Measurements from ENCODE around the gene GRM7. TPM values are rescaled to one million over a fixed set of nuclear protein-coding genes. Genes with fewer than 3 reads are reported as not detected.

Gene GRM7
- total and polyA plus RNA-seq, 9 of the 15 experiments (the other 6 are each of a cell fraction or from before 2014, with no cell fraction given): not detected

DNA sequence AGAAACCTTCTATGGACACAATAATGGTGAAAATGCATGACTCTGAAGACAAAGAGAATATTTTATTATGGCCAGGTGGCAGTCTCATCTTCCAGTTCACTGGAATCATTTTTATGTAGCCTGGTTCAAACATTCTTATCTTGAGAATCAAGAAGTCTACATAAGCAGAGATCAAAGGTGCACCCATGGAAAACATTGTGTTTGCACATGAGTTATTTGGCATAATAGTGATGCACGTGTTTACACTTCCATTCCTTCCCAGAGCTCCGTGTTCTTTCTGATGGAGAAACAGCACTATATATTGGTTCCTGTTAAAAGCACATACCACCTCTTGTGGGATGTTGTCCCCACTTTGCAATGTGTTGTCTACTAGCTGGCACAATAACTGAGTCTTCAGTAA is 572.2 kb downstream of the GRM7 start:
- no peak overlapping the region for H3K4me2 ChIP-seq (ENCODE audit: insufficient read depth, low read length)
- POLR2A ChIA-PET: no interaction called here
- no peaks in the 10 kb centered on the region for H3K4me1 ChIP-seq (replicated peaks in 1 of 2; ENCODE audit: control insufficient read depth in 2 of 2, insufficient read depth in 2 of 2, low read length in 2 of 2)
- no peaks in the 10 kb centered on the region for H3K79me2 ChIP-seq (ENCODE audit: control insufficient read depth, insufficient read depth, low read length)
- no peak overlapping the region for H3K4me3 ChIP-seq
- DNase-seq (ENCODE audit: extremely low read depth in 1 of 4, low spot score in 3 of 4) (no peak), FAIRE-seq (no peak), ATAC-seq (no peak)
- H2AFZ ChIP-seq (ENCODE audit: low read depth, low read length): no peak overlapping the region
- H3K9me3 ChIP-seq (replicated peaks; ENCODE audit: control insufficient read depth, insufficient read depth, low read depth, low read length): peaks cover 2% of the 10 kb centered on the region; the same call in 1 of the 2 replicates
- no peaks in the 10 kb centered on the region for H4K20me1 ChIP-seq (replicated peaks; ENCODE audit: control insufficient read depth, insufficient read depth, low read length)
- H3K9ac ChIP-seq (ENCODE audit: insufficient read depth in 1 of 2, low read depth in 2 of 2, low read length in 2 of 2): no peak overlapping the region
- in situ Hi-C loops (cut with MboI) (no loop called here), intact Hi-C loops (cut with micrococcal nuclease) (no loop called here)
- WGBS (ENCODE audit: insufficient coverage, low coverage, missing lambda C conversion rate): 3% methylated on average over 2 of the region's 2 CpGs
- H3K27me3 ChIP-seq (ENCODE audit: control insufficient read depth in 2 of 2, insufficient read depth in 2 of 2, low read length in 2 of 2): no peaks in the 10 kb centered on the region
- no TSS peak for BruUV-seq (replicated peaks)
- TF ChIP-seq DMBX1 (CRISPR knock-in tag; IDR thresholded peaks at IDR 0.05; ENCODE audit: borderline replicate concordance) (no peak), RBFOX2 (IDR thresholded peaks at IDR 0.05; ENCODE audit: low read depth, low read length) (no peak), ZBED1 (IDR thresholded peaks at IDR 0.05) (no peak), NBN (IDR thresholded peaks at IDR 0.05; ENCODE audit: low read depth) (no peak), MLX (CRISPR knock-in tag; conservative IDR thresholded peaks at IDR 0.05) (no peak), ESRRA (IDR thresholded peaks at IDR 0.05; ENCODE audit: borderline replicate concordance, low read depth) (no peak), NFE2L1 (tag; IDR thresholded peaks at IDR 0.05; ENCODE audit: borderline replicate concordance, low read depth) (no peak), RNF219 (CRISPR knock-in tag; IDR thresholded peaks at IDR 0.05) (no peak), KAT8 (IDR thresholded peaks at IDR 0.05; ENCODE audit: low read depth) (no peak)
- CTCF ChIA-PET (ENCODE audit: low intra/inter-chr PET ratio): no interaction called here
- H3K9me1 ChIP-seq (ENCODE audit: control insufficient read depth, insufficient read depth, low read length): no peaks in the 10 kb centered on the region
- no peak overlapping the region for H3K27ac ChIP-seq (ENCODE audit: extremely low read depth, low read depth, low read length)
- no peaks in the 10 kb centered on the region for H3K36me3 ChIP-seq (ENCODE audit: control insufficient read depth, insufficient read depth, low read length)

Measured in K562 (cell line).